NCI-H2171 (cell line): ENCODE results near the gene PTPRE.
"Not testable (repeated sequence)": the region's sequence is repeated elsewhere in the genome, so short reads cannot be mapped to it uniquely, and the experiment has no call there.

ENCODE experiments used
- DNase-seq: peaks from one replicate; lab custom pipeline; 2025; lab: John Stamatoyannopoulos, UW

Gene PTPRE

DNA sequence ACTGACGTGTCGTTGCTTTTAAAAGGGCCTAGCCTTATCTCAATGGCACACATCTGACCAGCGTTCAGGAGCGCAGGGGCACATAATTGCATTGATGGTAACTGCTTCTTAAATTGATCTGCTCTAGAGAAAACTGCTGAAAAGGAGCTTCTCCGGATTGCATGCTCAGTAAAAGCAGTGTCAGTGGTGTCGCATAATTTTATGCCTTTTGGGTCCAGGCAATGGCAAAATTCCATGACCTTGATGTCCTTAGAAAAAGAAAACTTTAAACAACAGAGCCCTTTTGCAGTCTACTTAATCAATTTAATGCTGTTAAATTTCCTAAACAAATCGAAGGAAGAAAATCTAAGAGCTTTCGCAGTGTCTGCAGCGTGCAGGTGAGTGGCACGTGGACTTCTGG, 75.7 kb downstream of the PTPRE start:
- DNase-seq: no peak

DNA sequence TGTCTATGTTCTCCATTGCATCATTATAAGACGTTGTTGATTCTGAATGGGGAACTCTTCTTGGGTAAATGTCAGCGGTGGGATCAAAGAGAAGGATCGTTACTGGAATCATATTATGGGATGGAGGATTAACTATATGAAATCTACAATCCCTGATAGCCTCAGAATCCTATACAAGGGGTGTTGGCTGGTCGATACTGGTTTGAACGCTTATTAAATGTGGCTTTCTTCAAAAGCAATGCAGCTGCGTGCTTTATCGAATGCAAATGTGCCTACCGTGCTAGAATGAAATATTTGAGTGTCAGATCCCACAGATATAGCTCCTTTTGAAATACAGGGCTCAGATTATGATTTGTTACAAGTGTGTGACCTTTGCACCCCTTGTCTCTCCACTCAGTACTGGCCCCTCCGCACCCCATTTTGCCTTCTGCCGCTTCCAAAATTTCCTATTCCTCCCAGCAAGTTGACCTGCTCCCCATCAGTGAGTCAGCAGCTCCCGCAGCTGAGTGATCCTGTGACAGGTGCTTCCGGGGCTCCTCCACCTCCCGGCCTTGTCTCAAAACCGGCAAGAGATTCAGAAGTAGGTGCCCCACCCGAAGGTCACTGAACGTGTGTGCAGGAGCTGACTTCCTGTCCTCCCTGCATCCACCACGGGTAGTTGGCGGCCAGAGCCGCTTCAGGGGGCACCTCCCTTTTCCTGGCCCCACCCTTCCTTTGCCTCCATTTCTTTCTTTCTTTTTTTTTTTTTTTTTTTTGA, 76.6 kb downstream of the PTPRE start:
- no peak for DNase-seq

DNA sequence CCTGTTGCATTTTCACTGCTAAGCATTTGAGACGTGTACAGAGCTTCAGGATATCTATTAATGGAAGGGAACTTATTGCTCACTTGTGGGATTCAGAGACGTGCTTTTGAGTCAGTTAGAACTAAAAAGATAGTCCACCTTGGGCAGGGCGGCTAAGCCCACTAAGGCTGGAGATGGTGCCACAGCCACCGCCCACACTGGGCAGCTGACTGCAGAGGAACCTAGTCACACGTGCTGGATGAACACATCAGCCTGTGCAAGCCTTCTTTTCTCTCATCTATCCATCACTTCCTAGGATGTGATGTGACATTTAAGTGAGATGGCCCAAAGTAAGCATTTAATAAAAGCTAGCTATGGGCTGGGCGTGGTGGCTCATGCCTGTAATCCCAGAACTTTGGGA, 78.0 kb downstream of the PTPRE start:
- DNase-seq: no peak

DNA sequence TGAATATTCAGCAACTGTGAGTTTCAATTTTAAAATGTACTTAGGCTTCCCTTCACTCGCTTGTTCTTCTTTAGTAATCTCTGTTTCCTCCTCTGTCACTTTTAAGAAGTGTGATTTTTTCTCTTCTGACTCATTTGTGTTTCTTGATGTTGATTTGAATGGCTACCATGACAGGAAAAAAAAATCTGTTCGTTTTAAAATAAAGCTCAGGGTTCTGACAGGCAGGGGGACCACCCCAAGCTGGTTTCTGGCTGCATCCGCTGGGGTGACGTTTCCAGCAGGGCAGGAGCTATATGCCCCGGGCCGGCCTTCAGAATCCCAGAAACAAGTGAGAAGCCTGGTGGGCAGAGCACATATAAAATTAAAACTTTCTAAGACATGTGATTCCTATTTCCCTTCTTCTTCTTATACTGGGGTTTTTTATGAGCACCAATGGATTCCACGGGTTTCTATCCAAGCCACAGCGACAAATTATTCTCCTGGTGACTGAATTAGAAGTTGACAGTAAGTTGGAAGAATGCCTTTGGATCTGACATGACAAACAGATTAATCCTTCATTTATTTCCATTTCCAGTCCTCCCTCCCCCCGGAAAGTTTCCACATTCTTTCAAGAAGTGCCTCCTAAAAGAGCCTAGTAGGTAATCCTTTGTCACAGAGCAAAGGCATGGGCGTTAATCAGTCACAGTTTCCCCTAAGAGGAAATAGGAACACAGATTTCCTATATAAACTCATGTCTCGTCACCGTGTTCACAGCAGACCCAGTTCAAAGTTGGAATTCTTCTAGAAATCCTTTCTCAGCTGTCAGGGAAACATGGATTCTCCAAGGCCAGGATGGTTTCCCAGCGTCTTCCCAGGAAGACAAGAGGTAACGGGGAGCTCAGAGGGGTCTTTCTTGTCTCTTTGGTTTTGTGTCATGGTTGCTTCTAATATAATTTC, 79.9 kb downstream of the PTPRE start:
- DNase-seq: no peak

DNA sequence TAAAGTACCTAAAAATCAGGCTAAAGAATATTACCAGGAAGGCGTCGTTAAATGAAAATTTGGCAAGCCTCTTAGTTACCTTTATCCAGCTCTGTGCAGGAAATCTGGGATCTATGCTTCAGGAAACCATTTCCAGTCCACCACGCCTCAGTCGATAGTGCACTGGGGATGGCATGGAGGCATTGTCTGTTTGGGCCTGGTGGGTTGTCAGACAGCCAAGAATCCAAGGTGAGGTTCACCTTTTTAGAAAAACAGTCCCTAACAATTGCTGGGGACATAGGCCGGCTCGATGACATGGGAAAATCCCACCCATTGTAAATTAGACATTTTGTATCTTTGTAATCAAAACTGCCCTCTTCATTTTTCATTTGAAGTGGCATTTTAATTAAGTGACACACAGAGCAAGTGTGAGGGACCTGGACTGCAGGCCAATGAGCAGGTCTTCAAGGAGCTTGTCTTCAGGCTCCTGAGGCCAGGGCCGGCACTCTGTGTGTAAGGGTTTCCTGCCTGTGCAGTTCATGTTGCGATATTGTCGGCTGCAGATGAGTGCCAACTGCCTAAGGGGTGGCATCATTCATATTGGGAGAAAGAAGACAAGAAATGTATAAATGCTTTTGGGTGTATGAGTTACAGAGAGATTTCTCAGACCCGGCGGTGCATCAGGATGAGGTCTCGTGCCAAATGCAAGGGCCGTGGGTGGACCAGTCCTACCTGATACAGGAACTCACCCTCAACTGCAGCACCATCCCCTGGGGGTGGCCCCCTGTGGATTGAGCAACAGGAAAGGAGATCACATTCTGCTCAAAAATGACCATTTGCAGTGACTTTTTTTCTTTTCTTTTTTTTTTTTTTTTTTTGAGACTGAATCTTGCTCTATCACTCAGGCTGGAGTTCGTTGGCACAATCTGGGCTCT, 80.8 kb downstream of the PTPRE start:
- DNase-seq: no peak

DNA sequence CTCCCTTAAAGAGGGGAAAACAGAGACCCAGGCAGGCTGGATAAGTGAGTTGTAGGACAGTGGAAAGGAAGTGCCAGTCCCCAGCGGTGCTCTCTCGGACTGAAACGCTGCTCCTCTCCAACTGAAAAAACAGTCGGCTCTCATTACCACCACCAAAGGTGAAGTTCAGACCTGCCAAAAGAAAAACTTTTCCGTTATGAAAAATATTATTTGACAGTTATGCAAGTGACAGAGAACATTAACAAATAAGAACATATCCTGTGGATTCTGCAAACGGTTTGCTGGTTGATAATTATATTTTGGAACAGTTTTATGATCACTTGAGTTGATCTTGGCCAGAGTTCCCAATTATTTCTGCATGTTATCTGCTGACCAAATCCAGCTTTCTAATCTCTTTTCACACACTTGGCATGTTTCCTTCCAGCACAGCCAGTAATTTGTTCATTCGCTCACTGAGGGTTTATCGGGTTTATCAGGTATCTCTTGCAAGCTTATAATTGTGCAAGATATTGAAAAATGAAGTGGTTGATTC, 82.6 kb downstream of the PTPRE start:
- no peak for DNase-seq

DNA sequence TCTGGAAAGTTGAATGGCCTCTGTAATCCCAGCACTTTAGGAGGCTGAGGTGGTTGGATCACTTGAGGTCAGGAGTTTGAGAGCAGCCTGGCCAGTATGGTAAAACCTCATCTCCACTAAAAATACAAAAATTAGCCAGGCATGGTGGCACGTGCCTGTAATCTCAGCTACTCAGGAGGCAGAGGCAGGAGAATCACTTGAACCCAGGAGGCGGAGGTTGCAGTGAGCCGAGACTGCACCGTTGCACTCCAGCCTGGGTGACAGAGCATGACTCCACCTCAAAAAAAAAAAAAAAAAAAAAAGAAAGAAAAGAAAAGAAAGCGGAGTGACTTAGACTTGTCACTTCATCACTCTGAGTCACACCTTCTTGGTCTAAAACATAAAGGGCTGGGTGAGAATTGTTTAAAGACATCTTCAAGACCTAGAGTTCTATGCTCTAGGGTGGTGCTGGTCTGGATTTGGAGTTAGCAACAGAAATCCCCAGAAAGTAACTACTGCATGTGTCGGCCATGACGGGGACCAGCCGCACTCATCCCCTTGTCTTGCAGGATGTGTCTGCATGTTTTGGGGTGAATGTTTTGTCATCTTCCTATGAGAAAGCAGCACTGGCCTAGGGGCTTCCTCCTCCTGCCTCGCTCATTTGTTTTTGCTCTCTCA, 83.4 kb downstream of the PTPRE start:
- not testable (repeated sequence) for DNase-seq

DNA sequence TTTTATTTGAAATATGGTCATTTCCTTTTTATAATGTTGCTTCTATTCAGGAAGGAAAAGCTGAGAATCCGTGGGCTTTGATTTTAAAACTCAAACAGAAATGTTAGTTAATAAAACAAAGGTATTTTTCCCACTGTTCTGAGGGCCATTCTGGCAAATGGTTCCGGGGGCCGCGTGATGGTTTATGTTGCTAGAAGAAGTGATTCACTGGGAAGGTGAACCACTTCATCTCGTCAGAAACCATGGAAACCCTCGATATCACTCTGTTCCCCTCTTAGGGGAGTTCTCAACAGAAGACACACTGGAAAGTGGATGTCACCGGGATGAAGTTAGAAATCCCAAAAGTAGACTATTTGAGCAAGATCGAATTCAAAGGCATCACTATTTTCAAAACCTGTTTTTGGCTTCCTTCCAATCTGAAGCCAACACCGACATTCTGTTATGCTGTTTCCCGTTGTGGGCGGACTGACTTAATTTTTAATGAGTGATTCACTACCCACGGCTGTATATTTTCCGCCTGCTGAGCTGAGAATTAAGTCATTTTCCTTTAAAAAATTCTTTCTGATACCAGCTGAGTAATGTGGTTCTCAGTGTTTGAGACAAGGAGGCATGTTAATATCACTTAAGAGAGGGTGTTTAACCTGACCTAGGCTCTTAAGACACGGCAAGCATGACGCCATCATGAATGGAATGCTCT, 84.1 kb downstream of the PTPRE start:
- no peak for DNase-seq

DNA sequence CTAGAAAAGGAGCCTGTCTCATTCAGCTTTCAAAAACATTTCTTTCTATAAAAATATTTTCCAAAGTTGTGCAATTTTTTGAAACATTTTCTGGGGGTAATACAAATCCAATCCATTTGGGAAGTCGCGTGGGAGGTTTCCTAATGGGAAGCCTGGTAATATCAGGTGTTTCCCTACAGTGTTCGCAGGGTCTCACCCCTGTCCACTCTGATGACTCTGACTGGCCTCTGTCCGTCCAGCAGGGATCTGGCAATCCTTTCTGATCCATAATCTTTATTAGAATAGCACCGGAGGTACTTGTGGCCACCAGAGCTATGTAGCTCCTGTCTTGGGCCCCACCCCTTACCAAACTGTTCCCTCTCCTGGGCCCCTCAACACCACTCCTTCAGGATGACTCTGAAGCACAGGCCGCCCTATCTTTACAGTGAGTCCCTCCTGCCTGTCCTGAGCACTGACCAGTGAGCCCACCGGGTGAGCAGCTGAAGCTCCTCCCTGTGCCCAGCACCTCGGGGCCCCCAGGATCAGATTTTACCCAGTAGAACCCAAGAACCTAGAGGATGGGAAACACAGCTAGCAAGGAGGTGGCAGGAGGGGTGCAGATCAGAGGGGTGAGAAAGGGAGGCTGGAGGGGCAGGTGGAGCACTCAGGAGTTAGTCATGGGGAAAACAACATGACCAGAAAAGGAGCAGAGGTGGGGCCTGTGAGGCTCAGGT, 84.8 kb downstream of the PTPRE start:
- no peak for DNase-seq

DNA sequence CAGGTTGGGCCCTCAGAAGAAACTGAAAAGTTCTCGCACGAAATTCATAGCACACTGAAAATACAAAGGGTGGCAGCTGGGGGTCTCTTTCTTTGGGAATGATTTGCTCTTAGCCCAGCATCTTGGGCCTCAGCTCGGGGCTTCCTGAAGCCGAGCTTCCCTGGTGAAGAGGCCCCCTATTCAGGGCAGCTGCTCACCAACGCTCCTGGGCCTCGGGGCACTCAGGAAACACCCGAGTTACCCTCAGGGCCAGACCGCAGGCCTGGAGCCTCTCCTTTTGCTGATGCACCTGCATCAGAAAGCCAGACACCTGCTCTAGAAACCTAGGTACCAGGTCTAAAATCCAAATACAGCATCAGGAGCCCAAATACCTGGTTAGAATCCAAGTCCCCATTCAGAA, 85.5 kb downstream of the PTPRE start:
- no peak for DNase-seq

DNA sequence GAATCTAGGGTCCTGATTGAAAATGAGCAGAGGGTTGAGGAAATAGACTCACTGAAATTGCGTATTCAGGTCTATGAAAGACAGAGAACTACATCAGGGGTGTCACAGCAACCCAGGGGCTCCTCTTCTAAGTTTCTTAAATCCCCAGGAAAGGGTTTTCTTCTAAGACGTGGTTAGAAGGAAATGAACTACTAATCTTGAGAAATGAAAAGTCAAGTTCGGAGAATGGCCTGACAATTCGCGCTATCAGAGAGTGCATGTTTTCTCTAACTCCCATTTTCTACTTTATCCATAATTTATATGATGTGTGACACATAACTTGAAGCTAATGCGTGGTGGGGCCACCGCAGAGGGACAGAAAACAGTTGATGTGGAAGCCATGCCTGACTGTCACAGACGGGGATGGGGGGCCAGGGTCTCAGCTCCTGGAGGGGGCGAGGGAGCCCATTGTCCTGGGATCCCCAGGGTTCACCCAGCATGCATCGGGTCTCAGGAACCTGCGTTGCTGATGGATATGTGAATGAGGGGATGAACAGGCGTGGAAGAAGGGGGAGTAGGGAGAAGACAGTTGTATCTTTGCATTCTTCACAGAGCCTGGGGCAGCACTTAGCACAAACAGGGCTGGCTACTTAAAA, 86.3 kb downstream of the PTPRE start:
- no peak for DNase-seq

DNA sequence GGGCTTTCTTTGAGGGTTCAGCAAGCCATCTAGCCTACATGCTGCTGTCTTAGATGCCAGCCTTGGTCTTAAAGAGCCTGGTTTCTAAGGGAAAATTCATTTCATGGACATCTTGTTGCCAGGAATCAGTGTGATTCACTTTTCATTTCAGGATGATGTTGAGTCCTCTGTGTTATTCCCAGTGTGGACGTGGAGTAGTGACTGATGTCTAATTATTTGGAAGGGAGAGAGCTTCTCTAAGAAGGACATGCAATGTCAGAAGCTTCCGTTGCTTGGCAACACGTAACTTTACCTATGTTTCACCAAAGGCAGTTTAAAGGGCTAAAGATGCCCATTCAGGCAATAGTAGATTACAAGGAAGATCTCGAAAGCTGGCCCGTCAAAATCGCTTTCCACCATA, 89.0 kb downstream of the PTPRE start:
- no peak for DNase-seq

DNA sequence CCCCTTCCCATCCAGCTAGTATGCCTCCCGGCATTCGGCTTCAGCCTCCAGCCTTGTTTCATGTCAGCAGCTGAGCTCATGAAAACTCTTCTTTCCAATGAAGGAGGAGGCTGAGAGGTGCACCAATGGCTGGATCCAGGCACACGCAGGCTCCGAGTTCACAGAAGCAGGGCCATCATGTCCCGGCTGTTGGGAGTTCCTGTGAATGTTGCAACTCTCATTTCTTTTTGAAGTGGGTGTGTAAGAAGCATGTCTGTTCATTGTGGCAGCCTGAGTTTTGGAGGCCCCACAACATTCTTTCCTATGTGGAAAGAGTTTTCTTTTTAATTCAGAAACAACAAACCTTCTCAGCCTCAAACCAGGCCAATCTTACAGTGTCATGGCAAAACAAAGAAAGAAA, 89.7 kb downstream of the PTPRE start:
- DNase-seq: no peak

DNA sequence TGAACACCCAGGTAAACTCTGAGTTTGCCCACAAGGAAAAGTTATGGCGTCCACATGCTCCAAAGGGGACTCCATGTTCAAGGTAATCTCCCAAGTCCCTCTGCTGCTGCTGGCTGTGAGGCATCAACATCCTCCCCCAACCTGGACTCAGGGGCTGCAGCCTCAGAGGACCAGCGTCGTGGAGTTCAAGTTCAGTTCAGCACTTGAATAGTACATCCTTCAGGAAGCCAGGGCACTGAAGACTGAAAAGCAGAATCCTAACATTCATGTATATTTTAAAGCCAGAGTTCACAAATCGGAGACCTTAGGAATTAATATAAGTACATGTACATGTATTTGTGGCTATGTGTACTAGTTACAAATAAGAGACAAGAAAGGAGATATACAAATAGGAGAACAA, 90.4 kb downstream of the PTPRE start:
- DNase-seq: no peak

DNA sequence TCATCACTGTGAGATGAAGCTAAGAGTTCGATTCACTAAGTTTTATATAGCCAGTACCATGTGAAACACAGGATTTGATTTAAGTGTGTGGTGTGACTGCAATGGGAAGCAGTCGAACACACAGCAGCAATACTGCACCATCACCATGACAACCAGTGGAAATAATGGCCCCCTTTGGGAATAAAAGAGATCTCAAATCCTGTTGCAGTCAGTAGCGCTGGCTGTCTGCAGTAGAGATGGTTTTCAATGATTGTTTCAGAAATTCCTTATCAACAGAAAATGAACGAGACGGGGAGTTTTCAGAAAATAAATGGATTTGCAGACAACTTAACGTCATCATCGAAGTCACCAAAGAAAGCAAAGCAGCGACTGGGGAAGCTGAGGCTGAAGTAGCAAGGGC, 91.0 kb downstream of the PTPRE start:
- DNase-seq: no peak

DNA sequence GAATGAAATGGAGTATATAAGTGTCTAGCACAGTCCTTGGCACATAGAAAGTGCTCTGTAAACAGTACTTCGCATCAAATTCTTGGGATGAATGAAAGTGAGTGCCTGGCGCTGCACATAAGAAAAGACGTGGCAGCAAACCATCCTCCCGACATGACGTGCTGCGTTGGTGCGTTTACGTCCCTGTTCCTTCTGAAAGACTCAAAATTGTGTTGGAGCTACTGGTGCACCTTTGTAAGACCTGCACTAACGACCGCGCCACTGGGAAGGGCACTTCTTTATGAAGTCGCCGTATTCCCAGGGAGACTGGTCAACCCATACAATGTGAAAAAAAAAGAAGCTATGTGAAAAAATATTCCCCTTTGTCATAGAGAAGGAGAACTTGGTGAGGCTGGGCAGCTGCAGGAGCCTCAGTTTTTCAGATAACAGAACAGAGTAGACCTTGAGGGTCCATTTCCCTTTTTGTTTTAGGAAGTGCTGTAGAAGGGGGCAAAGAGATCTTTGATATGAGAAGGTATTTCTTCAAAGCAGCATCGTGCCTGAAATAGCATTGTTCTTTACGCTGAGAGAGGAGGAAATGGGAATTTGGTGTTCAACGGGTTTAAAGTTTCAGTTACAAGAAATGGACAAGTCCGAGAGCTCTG, 91.7 kb downstream of the PTPRE start:
- DNase-seq: no peak

DNA sequence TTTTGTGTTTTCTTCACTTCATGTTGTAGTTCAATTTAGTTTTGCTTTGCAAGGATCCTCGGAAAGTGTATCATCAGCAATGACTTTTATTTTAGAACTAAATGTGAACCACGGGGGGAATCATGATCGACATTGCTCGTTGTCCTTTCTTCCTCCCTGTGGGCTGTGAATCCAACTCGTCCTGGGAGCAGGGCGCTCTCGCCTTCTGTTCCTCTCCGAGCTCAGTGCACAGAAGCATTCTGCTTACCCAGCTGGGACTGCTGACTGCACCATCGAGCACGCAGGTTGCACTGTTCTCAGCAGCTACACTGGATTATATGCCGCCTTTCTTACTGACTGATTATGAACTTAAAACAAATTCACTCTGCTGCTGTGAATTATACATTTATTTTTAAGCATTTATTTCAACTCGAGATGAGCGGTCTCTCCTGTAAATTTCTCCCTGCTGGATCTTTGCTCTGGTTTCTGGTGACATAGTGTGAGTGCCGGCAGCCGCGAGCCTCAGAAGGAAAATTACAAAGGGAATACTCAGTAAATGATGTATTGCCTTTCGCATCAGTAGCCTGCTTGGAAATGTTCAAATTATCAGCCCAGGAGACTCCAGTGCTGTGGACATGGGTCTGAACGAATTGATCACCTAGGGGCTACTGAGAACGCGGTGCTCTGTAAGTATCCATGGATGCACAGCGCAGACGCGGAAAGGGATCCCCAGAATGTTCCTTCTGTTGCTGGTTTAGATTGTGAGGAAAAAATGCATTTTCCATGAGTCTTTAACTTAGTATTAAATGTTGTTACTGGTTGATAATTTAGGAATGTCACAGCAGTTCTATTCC, 92.6 kb downstream of the PTPRE start:
- DNase-seq: no peak
